Motor neuron (in vitro differentiated cells): ENCODE results near the gene CIRBP. TPM values are rescaled to one million over a fixed set of nuclear protein-coding genes. Genes with fewer than 3 reads are reported as not detected.

Experiments used
- ATAC-seq, 8 experiments: fragments of 200-7000 bp; cut with Tn5 transposase; replicated peaks in 6 of 8; 2 replicates each; pipeline ENCODE4 v1.8.0; 2021; ENCODE audit warnings: mild to moderate bottlenecking in 8 of 8, moderate library complexity in 8 of 8
- H3K27ac ChIP-seq, 2 donors: fragments of 250-450 bp; sonication (Bioruptor Pico); 2 replicates each; pipeline ENCODE4 v1.9.0; 2021; ENCODE audit warnings: antibody characterized with exemption in 2 of 2, mild to moderate bottlenecking in 2 of 2, moderate library complexity in 1 of 2
- H3K4me1 ChIP-seq, 2 donors: fragments of 250-450 bp; sonication (Bioruptor Pico); replicated peaks in 1 of 2; 2 replicates each; pipeline ENCODE4 v1.6.1; 2021; ENCODE audit warnings: antibody characterized with exemption in 2 of 2, mild to moderate bottlenecking in 2 of 2, moderate library complexity in 1 of 2
- H3K4me3 ChIP-seq, 5 donors: fragments of 250-450 bp; sonication (Bioruptor Pico); 2 replicates each; pipeline ENCODE4 v1.9.0; 2021; ENCODE audit warnings: antibody characterized with exemption in 5 of 5, mild to moderate bottlenecking in 5 of 5, moderate library complexity in 4 of 5
- whole genome bisulfite sequencing, 10 experiments: fragments of 450-650 bp; shearing (Covaris generic); methylation state at CpG; one replicate each; pipeline ENCODE4 v1.0.0; 2022; 5-methylcytosine and 5-hydroxymethylcytosine counted together
- in situ Hi-C, 9 experiments: fragments of 400-800 bp; cut with MboI; loops; one replicate each; pipeline ENCODE4 v1.15.0; 2021; ENCODE audit warnings: low sequenced_read_pairs in 9 of 9, low pct_unique_long_range_greater_than_20kb in 2 of 9; ENCODE audit not compliant: unreplicated experiment in 9 of 9
- total RNA-seq, 8 experiments: library from RNA; unstranded; fragments of 300-600 nt; gene quantifications; 2 replicates each; pipeline versions ENCODE4 v1.2.3 to v1.2.4, GENCODE V29; 2022

Gene CIRBP
- total RNA-seq, 8 experiments from 2014 or later = 354 to 1,038 (median 830) TPM

DNA sequence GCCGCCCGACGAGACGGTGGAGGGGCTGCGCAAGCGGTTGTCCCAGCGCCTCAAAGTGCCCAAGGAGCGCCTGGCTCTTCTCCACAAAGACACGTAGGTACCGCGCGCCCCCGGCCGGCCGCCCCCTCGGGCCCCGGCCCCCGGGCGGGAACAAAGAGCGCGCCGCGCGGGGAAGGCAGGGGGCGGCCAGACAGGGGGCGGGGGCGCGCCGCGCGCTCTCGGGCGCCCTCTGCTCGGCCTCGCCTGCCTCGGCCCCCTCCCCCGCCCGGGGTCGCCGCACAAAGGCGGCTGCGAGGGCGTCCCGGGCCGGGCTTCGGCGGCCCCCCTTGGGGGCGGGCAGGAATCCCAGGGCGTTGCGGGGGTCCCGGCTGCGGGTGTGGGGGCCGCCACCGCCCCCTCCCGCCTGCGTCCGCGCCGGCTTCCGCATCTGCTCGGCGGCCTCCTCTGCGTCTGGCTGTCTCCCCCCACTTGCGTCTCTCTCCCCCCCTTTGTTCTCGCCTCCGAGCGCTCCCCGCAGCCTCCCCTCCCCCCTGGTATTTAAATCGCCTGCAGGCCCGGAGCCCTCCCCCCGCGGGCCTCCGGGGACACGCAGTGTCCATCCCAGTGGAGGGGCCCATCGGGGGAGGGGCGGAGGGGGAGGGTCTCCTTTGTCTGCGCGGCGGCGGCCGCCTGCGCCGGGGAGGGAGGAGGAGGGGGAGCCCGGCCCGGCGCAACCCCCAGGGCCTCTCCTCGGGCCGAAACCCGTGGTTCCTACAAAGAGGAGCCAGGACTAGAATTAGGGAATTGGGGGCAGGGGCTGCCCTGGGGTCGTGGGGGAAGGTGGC is 18.5 kb upstream of the CIRBP start:
- peak overlapping the region; percentile 56 to 93 (median 65) for H3K4me3 ChIP-seq
- ATAC-seq = peak in 5 of 8 experiments; percentile 5 to 34 (median 28)
- H3K27ac ChIP-seq = peak overlapping the region; percentile 98 to 99
- WGBS, 10 experiments = 0% methylated on average over 2 of the region's 90 CpGs; no CpG with 5 or more reads in 9 of the 10 experiments
- peaks cover 20 to 32% of the 10 kb centered on the region in 2 donors for H3K4me1 ChIP-seq
- in situ Hi-C loops = no loop called here

DNA sequence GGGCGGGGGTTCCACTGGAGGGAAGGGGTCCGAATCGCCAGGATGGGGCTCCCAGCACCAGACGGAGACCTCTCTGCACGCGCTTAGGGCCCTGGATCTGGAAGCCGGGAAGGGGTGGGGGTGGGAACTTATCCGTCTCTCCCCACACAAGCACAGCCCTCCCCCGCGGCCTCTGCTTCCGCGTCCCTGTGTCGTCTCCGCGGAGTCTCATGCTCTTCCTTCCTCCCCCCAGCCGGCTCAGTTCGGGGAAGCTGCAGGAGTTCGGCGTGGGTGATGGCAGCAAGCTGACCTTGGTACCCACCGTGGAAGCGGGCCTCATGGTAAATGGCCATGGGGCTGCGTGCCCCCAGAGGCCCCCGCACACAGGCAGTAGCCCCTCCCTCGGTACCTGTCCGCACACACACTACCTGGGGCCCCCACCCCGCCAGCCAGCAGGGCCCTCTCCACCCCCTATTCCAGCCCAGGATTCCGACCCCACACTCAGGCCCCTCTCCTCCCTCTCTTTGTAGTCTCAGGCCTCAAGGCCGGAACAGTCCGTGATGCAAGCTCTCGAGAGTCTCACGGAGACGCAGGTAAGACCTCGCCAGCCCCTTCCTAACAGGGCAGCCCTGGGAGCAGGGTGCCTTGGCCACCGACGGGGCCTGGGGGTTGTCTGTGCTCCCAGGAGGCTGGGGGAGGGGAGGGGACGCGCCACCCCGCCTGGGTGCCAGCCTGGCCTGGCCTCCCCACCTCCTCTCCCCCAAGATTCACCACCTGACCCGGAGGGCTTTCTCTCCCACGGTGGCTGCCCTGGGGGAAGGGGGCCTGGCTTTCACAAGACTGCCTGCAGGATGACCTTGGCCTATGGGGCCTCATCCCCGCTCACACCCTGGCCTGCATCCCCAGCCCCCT is 17.6 kb upstream of the CIRBP start:
- no CpG with 5 or more reads among the region's 41 CpGs for WGBS, 10 experiments

DNA sequence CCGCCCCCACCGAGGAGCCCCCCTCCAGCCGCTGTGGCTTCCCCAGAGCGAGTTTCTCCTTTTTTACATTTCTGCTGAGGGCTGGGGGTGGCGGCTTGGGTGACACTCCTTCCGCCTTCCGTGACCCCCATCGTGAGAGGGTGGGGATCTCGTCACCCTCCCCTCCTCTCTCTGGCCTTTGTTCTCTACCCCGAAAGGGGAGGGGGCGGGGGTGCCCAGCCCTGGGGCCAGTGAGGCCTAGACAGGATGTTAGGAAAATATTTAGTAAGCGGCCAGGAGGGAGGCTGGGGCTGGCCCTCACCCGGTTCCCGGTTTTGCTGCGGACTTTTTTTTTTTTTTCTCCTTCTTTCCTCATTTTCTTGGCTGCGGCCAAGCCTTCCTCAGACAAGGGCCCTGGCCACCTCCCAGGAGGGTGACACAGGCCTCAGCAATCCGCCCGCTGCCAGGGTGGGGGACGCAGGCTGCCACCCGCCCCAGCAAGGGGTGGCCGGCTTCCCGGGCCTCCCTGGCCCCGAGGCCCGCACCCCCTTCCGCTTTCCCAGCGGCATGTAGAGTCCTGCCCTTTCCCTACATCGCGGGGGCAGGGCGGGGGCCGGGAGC is 16.8 kb upstream of the CIRBP start:
- peak in 5 of 8 experiments; percentile 0 to 6 (median 1) for ATAC-seq
- Histone ChIP-seq H3K27ac (peak overlapping the region; percentile 98 to 99), H3K4me3 (peak overlapping the region; percentile 56 to 93 (median 65)), H3K4me1 (peaks cover 19 to 20% of the 10 kb centered on the region in 2 donors)
- in situ Hi-C loops = no loop called here
- WGBS, 10 experiments = no CpG with 5 or more reads among the region's 30 CpGs

More for the DNA sequence above, 17.6 kb upstream of the CIRBP start:
- peak overlapping the region; percentile 98 to 99 for H3K27ac ChIP-seq
- peak overlapping the region; percentile 56 to 93 (median 65) for H3K4me3 ChIP-seq
- H3K4me1 ChIP-seq = peaks cover 20 to 22% of the 10 kb centered on the region in 2 donors
- peak in 4 of 8 experiments; percentile 0 for ATAC-seq
- in situ Hi-C loops = no loop called here

- Histone ChIP-seq H3K4me1 (peaks cover 20 to 21% of the 10 kb centered on the region in 2 donors), H3K4me3 (peak overlapping the region; percentile 56 to 93 (median 65)), H3K27ac (peak overlapping the region; percentile 98 to 99)
- WGBS, 10 experiments = no CpG with 5 or more reads among the region's 26 CpGs
- ATAC-seq = peak; percentile 3 to 45 (median 36)
- in situ Hi-C loops = no loop called here
These were observed 16.2 kb upstream of the CIRBP start for GRCh38 chr19:1252821-1253513.

GRCh38 chr19:1253514-1254080 is 15.5 kb upstream of the CIRBP start:
- peak in 3 of 8 experiments; percentile 0 to 4 (median 0) for ATAC-seq
- peak overlapping the region in 3 of 5 donors; percentile 59 to 93 (median 65) for H3K4me3 ChIP-seq
- H3K4me1 ChIP-seq = peaks cover 18 to 20% of the 10 kb centered on the region in 2 donors
- in situ Hi-C loops = no loop called here
- 0 to 88% (median 20%) methylated on average over 1 to 6 of the region's 23 CpGs; no CpG with 5 or more reads in 7 of the 10 experiments for WGBS, 10 experiments
- peak overlapping the region; percentile 98 to 99 for H3K27ac ChIP-seq

GRCh38 chr19:1254081-1254527 is 15.0 kb upstream of the CIRBP start:
- no peak for ATAC-seq
- in situ Hi-C loops = no loop called here
- WGBS, 10 experiments = 95% methylated on average over 9 of the region's 37 CpGs; no CpG with 5 or more reads in 9 of the 10 experiments
- Histone ChIP-seq H3K4me3 (no peak overlapping the region), H3K27ac (peak overlapping the region in 1 of 2 donors; percentile 98), H3K4me1 (peaks cover 22 to 24% of the 10 kb centered on the region in 2 donors)

DNA sequence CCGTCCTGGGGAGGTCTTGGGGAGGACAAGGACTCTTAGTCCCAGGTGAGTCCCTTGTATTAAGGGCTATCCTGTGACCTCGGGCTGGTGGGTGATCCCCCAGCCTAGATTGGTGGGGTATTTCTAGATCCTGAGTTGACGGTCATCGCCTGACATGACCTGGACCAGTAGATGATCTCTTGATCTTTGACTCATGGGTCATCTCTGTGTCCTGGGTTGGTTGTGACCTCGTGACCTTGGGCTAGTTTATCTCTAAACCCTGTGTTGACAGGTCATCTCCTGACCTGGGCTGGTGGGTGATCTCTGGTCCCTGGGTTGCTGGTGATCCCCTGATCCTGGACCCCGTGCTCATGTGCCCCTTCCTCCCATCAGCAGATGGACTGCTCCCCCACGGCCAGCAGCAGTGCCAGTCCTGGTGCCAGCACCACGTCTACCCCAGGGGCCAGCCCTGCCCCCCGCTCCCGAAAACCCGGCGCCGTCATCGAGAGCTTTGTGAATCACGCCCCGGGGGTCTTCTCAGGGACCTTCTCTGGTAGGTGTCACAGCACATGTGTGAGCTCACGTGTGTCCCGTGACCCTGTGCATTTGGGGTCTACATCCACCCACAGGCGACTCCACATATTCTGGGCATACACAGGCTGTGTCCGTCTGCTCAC is 14.5 kb upstream of the CIRBP start:
- in situ Hi-C loops = no loop called here
- WGBS, 10 experiments = 60 to 100% (median 100%) methylated on average over 1 to 2 of the region's 20 CpGs; no CpG with 5 or more reads in 7 of the 10 experiments
- ATAC-seq = no peak
- Histone ChIP-seq H3K4me3 (no peak overlapping the region), H3K4me1 (peaks cover 27 to 30% of the 10 kb centered on the region in 2 donors), H3K27ac (no peak overlapping the region)

GRCh38 chr19:1255186-1256161 is 13.7 kb upstream of the CIRBP start:
- ATAC-seq = no peak
- H3K4me1 ChIP-seq = peaks cover 32 to 38% of the 10 kb centered on the region in 2 donors
- 76 to 98% (median 82%) methylated on average over 3 to 17 of the region's 52 CpGs; no CpG with 5 or more reads in 6 of the 10 experiments for WGBS, 10 experiments
- in situ Hi-C loops = no loop called here
- H3K4me3 ChIP-seq = no peak overlapping the region
- no peak overlapping the region for H3K27ac ChIP-seq

- in situ Hi-C loops = no loop called here
- no peak for ATAC-seq
- Histone ChIP-seq H3K4me1 (peaks cover 38 to 44% of the 10 kb centered on the region in 2 donors), H3K27ac (no peak overlapping the region), H3K4me3 (no peak overlapping the region)
- 14 to 100% (median 89%) methylated on average over 1 to 21 of the region's 46 CpGs for WGBS, 10 experiments
These were observed 12.3 kb upstream of the CIRBP start for GRCh38 chr19:1256646-1257474.

GRCh38 chr19:1257475-1258162 is 11.5 kb upstream of the CIRBP start:
- no peak for ATAC-seq
- in situ Hi-C loops = no loop called here
- 54 to 90% (median 84%) methylated on average over 2 to 10 of the region's 23 CpGs; no CpG with 5 or more reads in 5 of the 10 experiments for WGBS, 10 experiments
- Histone ChIP-seq H3K4me1 (peaks cover 38 to 49% of the 10 kb centered on the region in 2 donors), H3K4me3 (no peak overlapping the region), H3K27ac (peak overlapping the region in 1 of 2 donors; percentile 22)
